A549 (cell line): ENCODE measurements around the gene ADAMTS13. TPM values are rescaled to one million over a fixed set of nuclear protein-coding genes. Genes with fewer than 3 reads are reported as not detected.
A peak's percentile ranks its signal among the peaks of the same experiment; 100 is the strongest.

ENCODE experiments used
- BCL3 ChIP-seq: fragments of >200 bp; sonication (Bioruptor Twin); formaldehyde crosslinking; IDR thresholded peaks from 3 replicates; pipeline ENCODE4 v1.6.1; 2016
- BHLHE40 ChIP-seq: IDR thresholded peaks from 2 replicates; pipeline ENCODE4 v1.6.1; 2012; ENCODE audit warnings: low read depth, low read length, inconsistent platforms
- CBX2 ChIP-seq: fragments of 200-600 bp; sonication (generic); IDR thresholded peaks from 2 replicates; pipeline ENCODE4 v1.6.1; 2016; ENCODE audit warnings: low read depth, mild to moderate bottlenecking, borderline replicate concordance
- CBX8 ChIP-seq: fragments of 200-600 bp; sonication (generic); IDR thresholded peaks from 2 replicates; pipeline ENCODE4 v1.6.1; 2016
- CHD2 ChIP-seq: fragments of 150-350 bp; IDR thresholded peaks from 2 replicates; pipeline ENCODE4 v1.6.1; 2014; ENCODE audit warnings: low read length; ENCODE audit not compliant: partially characterized antibody
- E2F6 ChIP-seq: IDR thresholded peaks from 2 replicates; pipeline ENCODE4 v1.6.1; 2012; ENCODE audit warnings: low read depth, borderline replicate concordance
- EHF ChIP-seq: fragments of 250-450 bp; sonication (Bioruptor Pico); IDR thresholded peaks from 2 replicates; pipeline ENCODE4 v1.5.0; 2020; ENCODE audit warnings: mild to moderate bottlenecking
- FOSB ChIP-seq: fragments of 250-450 bp; sonication (Bioruptor Pico); IDR thresholded peaks from 2 replicates; pipeline ENCODE4 v1.5.0; 2020; ENCODE audit warnings: mild to moderate bottlenecking, moderate library complexity
- FOSL2 ChIP-seq, 2 experiments: fragments of 450-650 bp in 1 of 2; fragments of >200 bp in 1 of 2; sonication (Bioruptor Twin) in 1 of 2; formaldehyde crosslinking; IDR thresholded peaks; 2 replicates each; pipeline versions ENCODE4 v1.5.0 to v1.6.1; 2016 to 2020; ENCODE audit warnings: mild to moderate bottlenecking in 1 of 2, moderate library complexity in 1 of 2
- GATA3 ChIP-seq: IDR thresholded peaks from 2 replicates; pipeline ENCODE4 v1.6.1; 2012; ENCODE audit warnings: borderline replicate concordance
- HES2 ChIP-seq: fragments of >200 bp; sonication (Bioruptor Twin); formaldehyde crosslinking; IDR thresholded peaks from 2 replicates; pipeline ENCODE4 v1.6.1; 2016
- HEYL ChIP-seq: fragments of 250-450 bp; sonication (Bioruptor Pico); IDR thresholded peaks from 2 replicates; pipeline ENCODE4 v1.8.0; 2021; ENCODE audit warnings: mild to moderate bottlenecking, moderate library complexity
- KDM5A ChIP-seq: fragments of 200-600 bp; sonication (generic); IDR thresholded peaks from 2 replicates; pipeline ENCODE4 v1.6.1; 2016; ENCODE audit warnings: antibody characterized with exemption, mild to moderate bottlenecking
- MAFK ChIP-seq: fragments of 450-650 bp; IDR thresholded peaks from 2 replicates; pipeline ENCODE4 v1.6.1; 2014; ENCODE audit not compliant: partially characterized antibody
- MAX ChIP-seq: IDR thresholded peaks from 2 replicates; pipeline ENCODE4 v1.6.1; 2012
- NPAS2 ChIP-seq: fragments of 250-450 bp; sonication (Bioruptor Pico); IDR thresholded peaks from 2 replicates; pipeline ENCODE4 v1.8.0; 2022; ENCODE audit warnings: mild to moderate bottlenecking, moderate library complexity, borderline replicate concordance
- NR3C1 ChIP-seq: fragments of >200 bp; sonication (Bioruptor Twin); formaldehyde crosslinking; IDR thresholded peaks from 3 replicates; pipeline ENCODE4 v1.6.1; 2017
- PBX3 ChIP-seq: IDR thresholded peaks from 2 replicates; pipeline ENCODE4 v1.6.1; 2012
- PHF8 ChIP-seq: fragments of 200-600 bp; sonication (generic); IDR thresholded peaks from 2 replicates; pipeline ENCODE4 v1.6.1; 2016; ENCODE audit warnings: low read depth, mild to moderate bottlenecking, antibody characterized with exemption, moderate library complexity, borderline replicate concordance
- POLR2AphosphoS2 ChIP-seq: conservative IDR thresholded peaks from 2 replicates; pipeline ENCODE4 v1.6.1; 2012; ENCODE audit warnings: low read length, improper control_type of control experiment, inconsistent platforms
- RAD21 ChIP-seq, 2 experiments: fragments of >200 bp in 1 of 2; sonication (Bioruptor Twin) in 1 of 2; formaldehyde crosslinking in 1 of 2; IDR thresholded peaks in 1 of 2; conservative IDR thresholded peaks in 1 of 2; 2 replicates in 1 of 2; 3 replicates in 1 of 2; pipeline ENCODE4 v1.6.1; 2012 to 2018; ENCODE audit warnings: inconsistent platforms in 1 of 2
- RCOR1 ChIP-seq: fragments of 150-350 bp; IDR thresholded peaks from 2 replicates; pipeline ENCODE4 v1.6.1; 2014; ENCODE audit warnings: antibody characterized with exemption, low read length, low read depth
- RNF2 ChIP-seq: fragments of 200-600 bp; sonication (generic); IDR thresholded peaks from 2 replicates; pipeline ENCODE4 v1.6.1; 2016; ENCODE audit warnings: low read depth, mild to moderate bottlenecking, antibody characterized with exemption, moderate library complexity, borderline replicate concordance
- SMC3 ChIP-seq: fragments of >200 bp; sonication (Bioruptor Twin); formaldehyde crosslinking; IDR thresholded peaks from 3 replicates; pipeline ENCODE4 v1.6.1; 2018; ENCODE audit warnings: inconsistent platforms
- SREBF2 ChIP-seq: fragments of 450-650 bp; IDR thresholded peaks from 2 replicates; pipeline ENCODE4 v1.6.1; 2014; ENCODE audit warnings: mild to moderate bottlenecking, moderate library complexity
- TFCP2L1 ChIP-seq: fragments of 250-450 bp; sonication (Bioruptor Pico); IDR thresholded peaks from 2 replicates; pipeline ENCODE4 v1.5.0; 2021; ENCODE audit warnings: mild to moderate bottlenecking
- TP53 ChIP-seq: fragments of 250-450 bp; sonication (Bioruptor Pico); IDR thresholded peaks from 2 replicates; pipeline ENCODE4 v1.5.0; 2021; ENCODE audit warnings: mild to moderate bottlenecking, moderate library complexity
- ZFP36 ChIP-seq: fragments of 450-650 bp; IDR thresholded peaks from 2 replicates; pipeline ENCODE4 v1.6.1; 2014; ENCODE audit warnings: borderline replicate concordance; ENCODE audit not compliant: partially characterized antibody
- ZNF302 ChIP-seq: fragments of 250-450 bp; sonication (Bioruptor Pico); IDR thresholded peaks from 2 replicates; pipeline ENCODE4 v1.9.0; 2021; ENCODE audit warnings: inconsistent platforms, mild to moderate bottlenecking, moderate library complexity
- ZSCAN20 ChIP-seq: fragments of 250-450 bp; sonication (Bioruptor Pico); IDR thresholded peaks from 2 replicates; pipeline ENCODE4 v1.8.0; 2022; ENCODE audit warnings: mild to moderate bottlenecking, moderate library complexity
- polyA plus RNA-seq, 4 experiments: library from polyadenylated mRNA; depleted of rRNA in 3 of 4; stranded (reverse); fragments of >200 nt; fragmentation: RNase III in 1 of 4; extraction: RNeasy Plus Mini Kit Qiagen cat#74134 plus additional on column Dnase treatment in 1 of 4; gene quantifications; 2 replicates in 3 of 4; 3 replicates in 1 of 4; pipeline ENCODE4 v1.2.3, GENCODE V29; 2011 to 2017
- TF ChIP-seq, protein P1 (sequence below): fragments of 150-350 bp; IDR thresholded peaks from 2 replicates; pipeline ENCODE4 v1.6.1; 2014; ENCODE audit warnings: low read depth, mild to moderate bottlenecking, low read length
- TF ChIP-seq, protein P2 (sequence below): fragments of 250-450 bp; sonication (Bioruptor Pico); IDR thresholded peaks from 2 replicates; pipeline ENCODE4 v1.5.0; 2021; ENCODE audit warnings: mild to moderate bottlenecking, moderate library complexity, borderline replicate concordance

Gene ADAMTS13
- polyA plus RNA-seq, 2 of the 4 experiments (the other 2 are of a cell fraction): 0.80 to 0.98 TPM

DNA sequence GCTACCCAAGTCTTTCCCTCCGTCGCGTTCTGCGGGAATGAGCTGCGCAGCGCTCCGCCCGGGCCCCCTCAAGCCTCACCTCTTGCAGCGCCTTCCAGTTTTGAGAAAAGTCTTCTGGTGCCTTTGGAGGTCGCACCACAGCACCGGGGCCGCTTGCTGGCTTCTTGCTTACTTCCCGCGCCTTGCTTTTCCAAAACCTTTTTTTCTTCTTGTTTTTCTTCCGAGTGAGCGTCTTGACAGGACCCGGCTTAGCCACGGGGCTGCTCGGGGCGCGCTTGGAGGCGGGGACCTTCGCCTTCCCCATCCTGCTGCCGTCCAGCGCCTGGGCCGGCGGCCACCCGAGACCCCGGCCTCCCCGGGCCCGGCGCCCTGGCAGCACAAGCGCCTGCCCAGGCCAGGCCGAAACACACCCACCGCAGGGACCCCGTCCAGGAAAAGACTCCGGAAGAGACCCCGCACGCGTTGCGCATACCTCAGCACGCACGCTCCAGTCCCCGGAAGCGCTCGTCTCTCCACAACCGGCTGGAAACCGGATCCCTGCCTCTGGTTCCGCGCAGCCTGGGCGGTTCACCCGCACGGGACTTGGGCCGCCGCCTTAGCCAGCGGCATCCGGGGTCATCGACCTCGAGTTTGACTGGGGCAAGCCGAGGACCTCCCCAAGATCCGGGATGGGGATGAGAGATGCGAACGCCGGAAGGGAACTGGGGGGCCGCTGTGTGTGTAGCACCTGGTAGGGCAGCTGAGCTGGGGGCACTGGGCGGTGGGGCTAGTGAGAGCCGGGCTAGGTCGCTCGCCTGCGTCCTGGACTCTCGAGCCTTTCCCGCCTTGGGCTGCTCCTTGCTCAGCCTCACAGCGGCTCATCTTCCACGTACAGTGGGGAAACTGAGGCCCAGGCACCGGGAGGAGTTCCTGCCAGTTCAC lies 4.4 kb upstream of the ADAMTS13 start, which contains the start of gene REXO4 (continued):
- no peak for TF ChIP-seq ZFP36
- no peak for TF ChIP-seq RAD21 (conservative IDR thresholded peaks at IDR 0.05 in 1 of 2, IDR thresholded peaks at IDR 0.05 in 1 of 2)
- no peak for TF ChIP-seq MAFK
- TF ChIP-seq NPAS2 (CRISPR knock-in tag): no peak
- no peak; the same call in 1 of the 2 replicates for TF ChIP-seq PBX3
- TF ChIP-seq ZNF302 (CRISPR knock-in tag): no peak
- TF ChIP-seq BHLHE40: peak; percentile 97
- no peak for TF ChIP-seq SREBF2
- TF ChIP-seq KDM5A: peak; percentile 80; the same call in 1 of the 2 replicates
- no peak for TF ChIP-seq FOSB
- 0 out of 3 replicates have a peak, but pooled peaks have one; percentile 8 for TF ChIP-seq SMC3
- TF ChIP-seq TFCP2L1 (CRISPR knock-in tag): no peak
- TF ChIP-seq BCL3: no peak
- TF ChIP-seq CBX2: no peak
- peak; percentile 60; the same call in 1 of the 2 replicates for TF ChIP-seq GATA3
- TF ChIP-seq MAX: peak; percentile 98
- no peak for TF ChIP-seq FOSL2 (IDR thresholded peaks at IDR 0.05)
- TF ChIP-seq FOSL2 (CRISPR knock-in tag; IDR thresholded peaks at IDR 0.05): 0 out of 2 replicates have a peak, but pooled peaks have one; percentile 3
- TF ChIP-seq, protein P1, sequence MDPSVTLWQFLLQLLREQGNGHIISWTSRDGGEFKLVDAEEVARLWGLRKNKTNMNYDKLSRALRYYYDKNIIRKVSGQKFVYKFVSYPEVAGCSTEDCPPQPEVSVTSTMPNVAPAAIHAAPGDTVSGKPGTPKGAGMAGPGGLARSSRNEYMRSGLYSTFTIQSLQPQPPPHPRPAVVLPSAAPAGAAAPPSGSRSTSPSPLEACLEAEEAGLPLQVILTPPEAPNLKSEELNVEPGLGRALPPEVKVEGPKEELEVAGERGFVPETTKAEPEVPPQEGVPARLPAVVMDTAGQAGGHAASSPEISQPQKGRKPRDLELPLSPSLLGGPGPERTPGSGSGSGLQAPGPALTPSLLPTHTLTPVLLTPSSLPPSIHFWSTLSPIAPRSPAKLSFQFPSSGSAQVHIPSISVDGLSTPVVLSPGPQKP: no peak
- no peak for TF ChIP-seq POLR2AphosphoS2
- TF ChIP-seq NR3C1: no peak
- TF ChIP-seq ZSCAN20: no peak
- no peak for TF ChIP-seq HEYL (CRISPR knock-in tag)
- no peak for TF ChIP-seq CHD2
- no peak for TF ChIP-seq RNF2
- TF ChIP-seq TP53 (CRISPR knock-in tag): no peak
- peak; percentile 78; the same call in 1 of the 2 replicates for TF ChIP-seq E2F6
- no peak for TF ChIP-seq RCOR1
- TF ChIP-seq HES2: no peak
- peak; percentile 81; the same call in 1 of the 2 replicates for TF ChIP-seq PHF8
- no peak for TF ChIP-seq EHF (CRISPR knock-in tag)
- TF ChIP-seq, protein P2, sequence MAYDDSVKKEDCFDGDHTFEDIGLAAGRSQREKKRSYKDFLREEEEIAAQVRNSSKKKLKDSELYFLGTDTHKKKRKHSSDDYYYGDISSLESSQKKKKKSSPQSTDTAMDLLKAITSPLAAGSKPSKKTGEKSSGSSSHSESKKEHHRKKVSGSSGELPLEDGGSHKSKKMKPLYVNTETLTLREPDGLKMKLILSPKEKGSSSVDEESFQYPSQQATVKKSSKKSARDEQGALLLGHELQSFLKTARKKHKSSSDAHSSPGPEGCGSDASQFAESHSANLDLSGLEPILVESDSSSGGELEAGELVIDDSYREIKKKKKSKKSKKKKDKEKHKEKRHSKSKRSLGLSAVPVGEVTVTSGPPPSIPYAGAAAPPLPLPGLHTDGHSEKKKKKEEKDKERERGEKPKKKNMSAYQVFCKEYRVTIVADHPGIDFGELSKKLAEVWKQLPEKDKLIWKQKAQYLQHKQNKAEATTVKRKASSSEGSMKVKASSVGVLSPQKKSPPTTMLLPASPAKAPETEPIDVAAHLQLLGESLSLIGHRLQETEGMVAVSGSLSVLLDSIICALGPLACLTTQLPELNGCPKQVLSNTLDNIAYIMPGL (CRISPR knock-in tag): peak; percentile 22; the same call in 1 of the 2 replicates
- TF ChIP-seq CBX8: no peak
